Dermis microvascular lymphatic vessel endothelial cell (primary cell): ENCODE results near the gene RFX5. TPM values are rescaled to one million over a fixed set of nuclear protein-coding genes. Genes with fewer than 3 reads are reported as not detected.
A peak's percentile ranks its signal among the peaks of the same experiment; 100 is the strongest.
"Not testable (repeated sequence)": the region's sequence is repeated elsewhere in the genome, so short reads cannot be mapped to it uniquely, and the experiment has no call there.

Experiments used
- DNase-seq, 2 donors: peaks; one replicate each; pipeline versions ENCODE4 v3.0.0 to v3.0.0-alpha.2; 2010; ENCODE audit warnings: low read depth in 2 of 2
- total RNA-seq: library from RNA; depleted of rRNA; stranded (reverse); fragments of >200 nt; gene quantifications from 2 replicates; pipeline ENCODE4 v1.2.1, GENCODE V29; 2014

Gene RFX5
- total RNA-seq, 1 donor from 2014 or later: 40.7 TPM

- DNase-seq: no peak
Measured at GRCh38 chr1:151362308-151363155, 15.5 kb upstream of the RFX5 start.

- no peak for DNase-seq
Measured at GRCh38 chr1:151361883-151362282, 14.8 kb upstream of the RFX5 start.

- DNase-seq: no peak
Measured at GRCh38 chr1:151356696-151357095, 9.6 kb upstream of the RFX5 start.

GRCh38 chr1:151352021-151352718 lies 5.1 kb upstream of the RFX5 start:
- DNase-seq: peak; percentile 21 to 49

DNA sequence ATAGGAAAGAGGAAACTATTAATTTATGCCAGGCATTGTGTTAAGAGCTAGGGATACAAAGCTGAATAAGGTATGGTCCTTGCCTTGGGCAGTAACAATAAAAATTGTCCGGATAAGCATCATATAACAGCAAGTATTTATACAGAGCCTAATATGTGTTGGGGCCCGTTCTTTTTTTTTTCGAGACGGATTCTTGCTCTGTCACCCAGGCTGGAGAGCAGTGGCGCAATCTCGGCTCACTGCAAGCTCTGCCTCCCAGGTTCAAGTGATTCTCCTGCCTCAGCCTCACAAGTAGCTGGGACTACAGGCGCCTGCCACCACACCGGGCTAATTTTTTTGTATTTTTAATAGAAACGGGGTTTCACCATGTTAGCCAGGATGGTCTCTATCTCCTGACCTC lies 3.3 kb upstream of the RFX5 start:
- DNase-seq: not testable (repeated sequence)

DNA sequence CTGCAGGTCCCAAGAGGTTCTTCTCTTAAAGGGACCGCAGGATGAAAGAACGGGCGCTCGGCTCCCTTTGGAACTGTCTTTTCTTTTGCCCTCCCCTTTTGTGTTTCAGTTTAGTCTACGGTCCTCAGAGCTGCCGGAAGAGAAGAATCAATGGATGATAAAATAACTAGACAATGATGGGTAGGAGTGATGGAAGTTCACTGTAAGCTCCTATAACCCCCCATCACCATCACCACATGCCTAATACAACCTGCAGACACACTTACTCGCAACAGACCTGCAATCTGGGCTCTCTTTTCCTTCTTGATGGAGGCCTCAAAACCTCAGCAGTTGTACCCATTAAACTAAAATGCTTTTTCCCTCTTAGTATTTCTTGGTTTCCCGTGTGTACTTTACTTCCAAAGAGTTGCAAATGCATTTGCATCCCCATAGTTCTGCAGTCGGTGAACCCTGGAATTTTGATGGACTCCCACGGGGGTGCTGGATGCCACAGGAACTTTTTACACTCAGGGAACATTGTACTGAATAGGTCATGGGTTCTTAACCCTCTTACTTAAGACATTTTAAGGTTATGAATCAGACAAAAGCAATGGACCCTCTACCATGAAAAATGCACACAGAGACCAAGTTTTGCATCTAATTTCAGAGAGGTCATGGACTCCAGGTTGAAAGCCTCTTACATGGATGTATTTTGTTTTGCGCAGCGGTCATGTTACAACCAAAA lies 633 bp upstream of the RFX5 start:
- no peak for DNase-seq

DNA sequence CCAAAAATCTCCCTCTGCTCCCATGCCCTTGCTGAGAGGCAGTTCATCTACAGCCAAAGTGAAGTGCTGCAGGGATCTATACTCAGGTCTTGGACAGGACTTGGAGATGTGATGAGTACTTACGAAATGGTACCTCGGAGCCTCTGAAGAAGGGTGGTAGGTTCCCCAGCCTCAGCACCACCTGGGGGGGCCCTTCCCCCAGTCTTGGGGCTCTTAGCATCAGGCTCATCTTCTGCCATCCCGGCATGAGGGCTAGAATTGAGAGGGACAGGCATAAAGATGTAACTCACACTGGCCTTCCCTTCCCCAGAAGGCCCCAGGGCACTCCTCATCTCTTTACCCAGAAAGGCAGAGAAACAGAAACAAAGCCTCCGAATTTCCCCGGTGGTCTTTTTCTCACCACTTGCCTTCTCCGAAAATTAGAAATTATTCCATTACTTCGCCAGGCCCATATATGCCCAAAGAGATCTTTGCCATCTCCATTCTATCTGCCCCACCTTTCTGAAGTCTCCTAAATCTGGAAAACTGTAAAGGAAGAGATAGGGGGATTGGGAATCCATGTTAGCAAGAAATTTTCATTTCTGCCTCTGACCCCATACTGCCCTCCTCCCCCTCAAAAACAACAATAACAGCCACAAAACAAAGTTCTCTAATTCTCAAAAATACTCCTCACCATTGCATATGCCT lies 827 bp downstream of the RFX5 start:
- DNase-seq: no peak

DNA sequence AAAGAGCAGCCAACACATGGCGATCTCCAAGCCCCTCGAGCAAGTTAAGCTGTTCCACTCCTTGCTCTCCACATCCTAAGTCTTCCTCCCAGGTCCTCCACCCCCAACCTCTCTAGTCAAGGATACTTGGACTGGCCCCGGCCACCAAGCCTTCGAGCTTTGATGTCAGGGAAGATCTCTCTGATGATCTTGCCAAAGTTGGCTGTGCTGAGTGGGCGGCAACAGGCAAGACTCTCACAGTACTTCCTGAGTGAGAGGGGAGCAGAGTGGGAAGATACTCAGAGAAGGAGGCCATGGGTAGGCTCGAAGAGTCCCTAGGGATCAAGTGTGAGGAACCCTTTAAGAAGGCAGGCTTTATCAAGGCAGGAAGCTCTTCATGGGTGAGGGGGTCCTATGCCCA lies 2.8 kb downstream of the RFX5 start:
- no peak for DNase-seq

DNA sequence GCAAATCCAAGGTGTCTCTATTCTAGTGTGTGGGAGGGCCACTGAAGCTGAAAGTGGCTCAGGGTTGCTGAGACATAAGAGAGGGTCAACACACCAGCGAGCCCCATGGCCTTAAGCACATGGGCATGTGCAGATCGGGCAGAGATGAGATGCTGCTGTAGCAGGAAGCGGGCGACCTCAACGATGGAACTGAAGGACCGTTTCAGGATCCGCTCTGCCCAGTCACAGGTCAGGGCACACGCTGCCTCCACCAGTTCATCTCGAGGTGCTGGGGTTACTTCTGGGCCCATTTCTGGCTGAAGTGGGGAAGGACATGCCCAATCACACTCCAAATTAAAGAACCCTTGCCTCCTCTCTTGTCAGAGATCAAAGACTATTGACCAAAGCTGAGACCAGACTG lies 3.5 kb downstream of the RFX5 start:
- DNase-seq: no peak

DNA sequence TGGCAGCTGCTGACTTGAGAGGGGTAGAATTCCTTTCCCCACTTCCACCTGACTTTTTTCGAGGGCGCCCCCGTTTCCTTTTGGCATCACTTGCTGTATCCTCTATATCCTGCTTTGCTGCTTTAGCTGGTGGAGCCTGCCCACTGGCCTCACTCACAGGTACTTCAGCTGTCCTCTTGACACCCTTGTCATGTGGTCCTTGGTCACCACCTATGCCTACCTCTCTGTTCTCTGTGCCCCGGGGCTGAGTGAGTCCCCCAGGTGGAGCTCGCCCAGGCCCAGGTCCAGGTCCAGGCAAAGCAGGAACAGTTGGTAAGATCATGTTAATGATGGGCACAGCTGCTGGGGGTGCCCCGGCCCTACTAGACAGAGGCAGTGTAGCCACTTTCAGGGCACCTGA lies 4.5 kb downstream of the RFX5 start:
- DNase-seq: no peak

GRCh38 chr1:151342021-151342420 lies 5.0 kb downstream of the RFX5 start:
- no peak for DNase-seq

GRCh38 chr1:151340870-151341754 lies 5.9 kb downstream of the RFX5 start:
- DNase-seq: peak; percentile 85 to 88

- no peak for DNase-seq
Measured at GRCh38 chr1:151336556-151336955, 10.5 kb downstream of the RFX5 start.

GRCh38 chr1:151334822-151335221 lies 12.2 kb downstream of the RFX5 start:
- no peak for DNase-seq

DNA sequence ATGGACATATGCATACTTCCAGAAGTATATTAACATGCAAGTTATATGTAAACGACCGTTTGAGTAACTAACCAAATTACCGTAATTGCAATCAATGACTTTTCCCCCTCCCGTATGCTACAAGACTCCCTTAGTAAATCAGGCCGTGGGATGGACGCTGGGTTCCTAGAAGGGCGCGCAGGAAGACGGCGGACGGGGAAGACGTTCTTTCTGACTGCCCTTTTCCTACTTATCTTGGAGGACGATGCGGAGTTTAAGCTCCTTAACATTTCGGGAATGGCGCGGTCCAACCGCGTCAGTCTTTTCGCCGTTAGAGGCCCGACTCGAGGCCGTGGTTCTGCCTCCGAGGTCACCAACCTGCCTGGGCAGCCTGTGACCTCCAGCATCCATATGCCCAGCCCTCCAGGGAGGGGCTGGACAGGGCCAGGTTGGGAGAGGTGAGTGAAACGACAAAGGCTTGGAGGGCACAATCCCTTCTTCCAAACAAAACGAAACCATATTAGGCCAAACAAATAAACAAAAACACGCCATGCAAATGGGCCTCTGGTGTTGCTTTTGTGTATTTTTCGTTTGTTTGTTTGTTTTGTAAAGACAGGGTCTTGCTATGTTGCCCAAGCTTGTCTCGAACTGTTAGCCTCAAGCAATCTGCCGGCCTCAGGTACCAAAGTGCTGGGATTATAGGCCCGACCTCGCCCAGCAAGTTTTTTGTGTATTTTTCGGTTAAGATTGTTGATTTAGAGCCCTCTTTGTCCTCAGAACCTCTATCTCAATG lies 19.0 kb downstream of the RFX5 start:
- DNase-seq: no peak

- peak; percentile 93 to 98 for DNase-seq
Measured at GRCh38 chr1:151327223-151327902, 19.7 kb downstream of the RFX5 start, which contains the start of gene PI4KB. TSS of gene PI4KB (minus strand) at chr1:151327416. CDS start at chr1:151316481, 10,935 bp downstream.

- DNase-seq: peak in 1 of 2 donors; percentile 58
Measured at GRCh38 chr1:151326619-151327222, 20.3 kb downstream of the RFX5 start.

- no peak for DNase-seq
Measured at GRCh38 chr1:151325646-151326429, 21.2 kb downstream of the RFX5 start.
